HG03354 (cell line): ENCODE results near the gene ASCC1.
A peak's percentile ranks its signal among the peaks of the same experiment; 100 is the strongest.

Experiments used
- ATAC-seq: cut with Tn5 transposase; IDR thresholded peaks from one replicate; pipeline ENCODE4 v1.9.1; 2021; ENCODE audit warnings: mild to moderate bottlenecking; ENCODE audit not compliant: unreplicated experiment, poor library complexity, severe bottlenecking

ASCC1 gene

GRCh38 chr10:72249176-72249862 lies 33.2 kb upstream of the ASCC1 start:
- peak; percentile 10 for ATAC-seq

GRCh38 chr10:72248468-72249151 lies 32.5 kb upstream of the ASCC1 start:
- ATAC-seq, result peak; percentile 92

GRCh38 chr10:72245949-72246525 lies 30.0 kb upstream of the ASCC1 start:
- ATAC-seq, result no peak

GRCh38 chr10:72244573-72245038 lies 28.5 kb upstream of the ASCC1 start:
- no peak for ATAC-seq

- no peak for ATAC-seq
Observed at GRCh38 chr10:72243822-72244437, 27.9 kb upstream of the ASCC1 start.

- ATAC-seq, result no peak
Observed at GRCh38 chr10:72242675-72243074, 26.6 kb upstream of the ASCC1 start.

GRCh38 chr10:72241691-72242252 lies 25.7 kb upstream of the ASCC1 start:
- ATAC-seq, result no peak

GRCh38 chr10:72240371-72240770 lies 24.3 kb upstream of the ASCC1 start:
- no peak for ATAC-seq

- no peak for ATAC-seq
Observed at GRCh38 chr10:72239409-72239808, 23.3 kb upstream of the ASCC1 start.

- no peak for ATAC-seq
Observed at GRCh38 chr10:72238392-72239175, 22.5 kb upstream of the ASCC1 start.

- ATAC-seq, result no peak
Observed at GRCh38 chr10:72235544-72236279, 19.6 kb upstream of the ASCC1 start.

- no peak for ATAC-seq
Observed at GRCh38 chr10:72234560-72235095, 18.6 kb upstream of the ASCC1 start.

GRCh38 chr10:72233621-72234020 lies 17.5 kb upstream of the ASCC1 start:
- ATAC-seq, result no peak

GRCh38 chr10:72229261-72230251 lies 13.5 kb upstream of the ASCC1 start:
- ATAC-seq, result no peak

- no peak for ATAC-seq
Observed at GRCh38 chr10:72228318-72228751, 12.3 kb upstream of the ASCC1 start.

GRCh38 chr10:72227826-72228225 lies 11.8 kb upstream of the ASCC1 start:
- ATAC-seq, result no peak

GRCh38 chr10:72226418-72227027 lies 10.4 kb upstream of the ASCC1 start:
- no peak for ATAC-seq
